ENCODE results near the gene SHQ1. TPM values are rescaled to one million over a fixed set of nuclear protein-coding genes. Genes with fewer than 3 reads are reported as not detected.
A peak's percentile ranks its signal among the peaks of the same experiment; 100 is the strongest.

SHQ1 gene
- total RNA-seq, 1 experiment from 2014 or later, result 32.5 TPM

GRCh38 chr3:72728958-72729467 lies 119.2 kb downstream of the SHQ1 start:
- H4K91ac ChIP-seq (ENCODE audit: insufficient read length, low read depth, low read length), result no peak overlapping the region
- no peak overlapping the region for H4K5ac ChIP-seq (ENCODE audit: insufficient read length, low read depth, low read length)
- DNase-seq, result peak; percentile 38
- H3K23me2 ChIP-seq (ENCODE audit: insufficient read length, low read depth, low read length, poor library complexity, severe bottlenecking), result no peaks in the 10 kb centered on the region
- Mint-ChIP-seq H3K27ac (no peak overlapping the region), H3K4me1 (peaks cover 15 to 17% of the 10 kb centered on the region in 2 experiments; a peak in 3 of 4 replicates), H3K9me3 (peaks cover 11 to 18% of the 10 kb centered on the region in 2 experiments), H3K4me3 (no peak overlapping the region), H3K27me3 (ENCODE audit: low read depth) (peaks cover 3% of the 10 kb centered on the region; the same call in 1 of the 2 replicates), H3K36me3 (ENCODE audit: insufficient read depth in 1 of 3, low read depth in 3 of 3) (peaks cover 4 to 14% (median 7%) of the 10 kb centered on the region in 3 experiments; a peak in 6 of 7 replicates)
- H3K4me1 ChIP-seq (ENCODE audit: insufficient read depth, low read length), result no peaks in the 10 kb centered on the region
- H4K8ac ChIP-seq (replicated peaks; ENCODE audit: insufficient read length, low read depth, low read length), result no peak overlapping the region
- no peak overlapping the region for H3K27ac ChIP-seq (ENCODE audit: insufficient read length, low read depth, low read length)
- H2BK120ac ChIP-seq (ENCODE audit: low read depth, low read length, poor library complexity, severe bottlenecking), result no peak overlapping the region
- no peak overlapping the region for H3K56ac ChIP-seq (ENCODE audit: insufficient read length, low read depth, low read length)
- no peak overlapping the region for H2AFZ ChIP-seq (ENCODE audit: low read length)
- no peak overlapping the region for H2BK5ac ChIP-seq (ENCODE audit: insufficient read length, low read length)
- WGBS (ENCODE audit: extremely low coverage, insufficient read length, low lambda C conversion rate), result no CpG with 5 or more reads among the region's 16 CpGs
- H3K18ac ChIP-seq (ENCODE audit: insufficient read length, low read depth, low read length), result no peak overlapping the region
- H2BK12ac ChIP-seq (ENCODE audit: insufficient read length, low read depth, low read length), result no peak overlapping the region
- no peak overlapping the region for H3K9ac ChIP-seq (ENCODE audit: extremely low read depth, insufficient read length, low read length)
- no peaks in the 10 kb centered on the region for H3K27me3 ChIP-seq (ENCODE audit: insufficient read depth, low read length)
- TF ChIP-seq, protein P1, sequence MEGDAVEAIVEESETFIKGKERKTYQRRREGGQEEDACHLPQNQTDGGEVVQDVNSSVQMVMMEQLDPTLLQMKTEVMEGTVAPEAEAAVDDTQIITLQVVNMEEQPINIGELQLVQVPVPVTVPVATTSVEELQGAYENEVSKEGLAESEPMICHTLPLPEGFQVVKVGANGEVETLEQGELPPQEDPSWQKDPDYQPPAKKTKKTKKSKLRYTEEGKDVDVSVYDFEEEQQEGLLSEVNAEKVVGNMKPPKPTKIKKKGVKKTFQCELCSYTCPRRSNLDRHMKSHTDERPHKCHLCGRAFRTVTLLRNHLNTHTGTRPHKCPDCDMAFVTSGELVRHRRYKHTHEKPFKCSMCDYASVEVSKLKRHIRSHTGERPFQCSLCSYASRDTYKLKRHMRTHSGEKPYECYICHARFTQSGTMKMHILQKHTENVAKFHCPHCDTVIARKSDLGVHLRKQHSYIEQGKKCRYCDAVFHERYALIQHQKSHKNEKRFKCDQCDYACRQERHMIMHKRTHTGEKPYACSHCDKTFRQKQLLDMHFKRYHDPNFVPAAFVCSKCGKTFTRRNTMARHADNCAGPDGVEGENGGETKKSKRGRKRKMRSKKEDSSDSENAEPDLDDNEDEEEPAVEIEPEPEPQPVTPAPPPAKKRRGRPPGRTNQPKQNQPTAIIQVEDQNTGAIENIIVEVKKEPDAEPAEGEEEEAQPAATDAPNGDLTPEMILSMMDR (conservative IDR thresholded peaks at IDR 0.05), result no peak
- no peak overlapping the region for H3K4ac ChIP-seq (ENCODE audit: low read depth, low read length)
- no peak overlapping the region for H3K23ac ChIP-seq (ENCODE audit: insufficient read length, low read depth, low read length)
- H3K9me3 ChIP-seq (ENCODE audit: control insufficient read depth, low read depth, low read length), result no peaks in the 10 kb centered on the region
- H3K79me1 ChIP-seq (ENCODE audit: insufficient read depth, low read depth, low read length, poor library complexity, severe bottlenecking), result no peaks in the 10 kb centered on the region
- H2BK15ac ChIP-seq (ENCODE audit: low read depth, low read length), result no peak overlapping the region
- H2BK20ac ChIP-seq (ENCODE audit: low read depth, low read length, poor library complexity, severe bottlenecking), result no peak overlapping the region
- no peak overlapping the region for H3K14ac ChIP-seq (ENCODE audit: insufficient read depth, low read length)
- H3K79me2 ChIP-seq (ENCODE audit: insufficient read depth, low read length), result no peaks in the 10 kb centered on the region
- no peak overlapping the region for H3K4me2 ChIP-seq (ENCODE audit: insufficient read depth, insufficient read length, low read length)
- no peaks in the 10 kb centered on the region for H4K20me1 ChIP-seq (ENCODE audit: control insufficient read depth, insufficient read depth, insufficient read length)
- H2AK5ac ChIP-seq (ENCODE audit: insufficient read length, low read length), result no peak overlapping the region
- H3T11ph ChIP-seq (ENCODE audit: low read length), result no peak overlapping the region
